ENCODE measurements around the gene CHST1. TPM values are rescaled to one million over a fixed set of nuclear protein-coding genes. Genes with fewer than 3 reads are reported as not detected.

Gene CHST1
- total RNA-seq, 1 donor from 2014 or later, result 4.9 TPM

DNA sequence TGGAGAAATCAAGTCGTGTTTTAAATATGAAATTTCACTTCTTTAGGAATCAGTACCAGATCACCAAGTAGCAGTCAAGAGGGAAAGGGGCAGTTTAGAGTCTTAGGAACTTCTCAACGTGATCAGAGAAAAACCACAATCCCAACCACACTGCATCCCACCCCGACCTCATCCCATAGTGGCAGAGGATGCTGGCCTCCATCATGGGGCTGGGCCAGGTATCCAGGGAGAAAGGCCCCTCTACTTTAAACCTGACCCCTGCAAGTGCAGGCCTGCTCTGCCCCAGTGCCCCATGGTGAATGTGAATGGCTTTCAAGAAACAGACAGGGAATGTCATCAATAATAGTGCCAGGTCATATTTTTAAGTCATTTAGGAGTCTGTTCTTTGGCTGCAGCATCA, 12.1 kb downstream of the CHST1 start:
- Histone ChIP-seq H3K9me3 (no peaks in the 10 kb centered on the region), H3K4me1 (peaks cover 5% of the 10 kb centered on the region), H3K27ac (no peak overlapping the region), H3K4me3 (no peak overlapping the region), H3K27me3 (peaks cover 33% of the 10 kb centered on the region), H3K36me3 (no peaks in the 10 kb centered on the region)
- ATAC-seq, result no peak
- peak; percentile 26 for DNase-seq
- TF ChIP-seq, protein P1, sequence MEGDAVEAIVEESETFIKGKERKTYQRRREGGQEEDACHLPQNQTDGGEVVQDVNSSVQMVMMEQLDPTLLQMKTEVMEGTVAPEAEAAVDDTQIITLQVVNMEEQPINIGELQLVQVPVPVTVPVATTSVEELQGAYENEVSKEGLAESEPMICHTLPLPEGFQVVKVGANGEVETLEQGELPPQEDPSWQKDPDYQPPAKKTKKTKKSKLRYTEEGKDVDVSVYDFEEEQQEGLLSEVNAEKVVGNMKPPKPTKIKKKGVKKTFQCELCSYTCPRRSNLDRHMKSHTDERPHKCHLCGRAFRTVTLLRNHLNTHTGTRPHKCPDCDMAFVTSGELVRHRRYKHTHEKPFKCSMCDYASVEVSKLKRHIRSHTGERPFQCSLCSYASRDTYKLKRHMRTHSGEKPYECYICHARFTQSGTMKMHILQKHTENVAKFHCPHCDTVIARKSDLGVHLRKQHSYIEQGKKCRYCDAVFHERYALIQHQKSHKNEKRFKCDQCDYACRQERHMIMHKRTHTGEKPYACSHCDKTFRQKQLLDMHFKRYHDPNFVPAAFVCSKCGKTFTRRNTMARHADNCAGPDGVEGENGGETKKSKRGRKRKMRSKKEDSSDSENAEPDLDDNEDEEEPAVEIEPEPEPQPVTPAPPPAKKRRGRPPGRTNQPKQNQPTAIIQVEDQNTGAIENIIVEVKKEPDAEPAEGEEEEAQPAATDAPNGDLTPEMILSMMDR (IDR thresholded peaks at IDR 0.05), result no peak
- intact Hi-C loops (cut with DNase I), result no loop called here

DNA sequence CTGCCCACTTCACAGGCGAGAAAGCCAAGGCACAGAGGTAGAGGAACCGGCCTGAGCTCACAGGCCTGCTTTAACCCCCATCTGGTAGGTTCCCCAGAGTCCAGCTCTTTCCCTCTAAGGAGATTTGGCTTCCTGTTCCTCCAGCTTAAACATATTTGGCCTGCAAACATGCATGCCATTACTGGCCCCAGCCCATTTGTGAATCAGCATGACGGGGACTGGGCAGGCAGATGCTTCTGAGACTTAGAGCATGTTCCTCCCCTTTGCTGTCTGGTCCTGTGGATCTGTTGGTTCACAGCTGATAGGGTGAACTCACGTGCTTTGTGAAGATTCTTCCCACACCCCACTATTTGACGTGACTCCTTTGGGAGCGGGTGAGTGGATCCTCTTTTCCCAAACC, 12.6 kb downstream of the CHST1 start:
- intact Hi-C loops (cut with DNase I), result no loop called here
- TF ChIP-seq, protein P1 (IDR thresholded peaks at IDR 0.05), result no peak
- no peak for ATAC-seq
- peaks cover 1% of the 10 kb centered on the region for H3K4me1 ChIP-seq
- H3K4me3 ChIP-seq, result no peak overlapping the region
- H3K9me3 ChIP-seq, result no peaks in the 10 kb centered on the region
- no peaks in the 10 kb centered on the region for H3K36me3 ChIP-seq
- no peak overlapping the region for H3K27ac ChIP-seq
- peaks cover 33% of the 10 kb centered on the region for H3K27me3 ChIP-seq
- peak; percentile 26 for DNase-seq

DNA sequence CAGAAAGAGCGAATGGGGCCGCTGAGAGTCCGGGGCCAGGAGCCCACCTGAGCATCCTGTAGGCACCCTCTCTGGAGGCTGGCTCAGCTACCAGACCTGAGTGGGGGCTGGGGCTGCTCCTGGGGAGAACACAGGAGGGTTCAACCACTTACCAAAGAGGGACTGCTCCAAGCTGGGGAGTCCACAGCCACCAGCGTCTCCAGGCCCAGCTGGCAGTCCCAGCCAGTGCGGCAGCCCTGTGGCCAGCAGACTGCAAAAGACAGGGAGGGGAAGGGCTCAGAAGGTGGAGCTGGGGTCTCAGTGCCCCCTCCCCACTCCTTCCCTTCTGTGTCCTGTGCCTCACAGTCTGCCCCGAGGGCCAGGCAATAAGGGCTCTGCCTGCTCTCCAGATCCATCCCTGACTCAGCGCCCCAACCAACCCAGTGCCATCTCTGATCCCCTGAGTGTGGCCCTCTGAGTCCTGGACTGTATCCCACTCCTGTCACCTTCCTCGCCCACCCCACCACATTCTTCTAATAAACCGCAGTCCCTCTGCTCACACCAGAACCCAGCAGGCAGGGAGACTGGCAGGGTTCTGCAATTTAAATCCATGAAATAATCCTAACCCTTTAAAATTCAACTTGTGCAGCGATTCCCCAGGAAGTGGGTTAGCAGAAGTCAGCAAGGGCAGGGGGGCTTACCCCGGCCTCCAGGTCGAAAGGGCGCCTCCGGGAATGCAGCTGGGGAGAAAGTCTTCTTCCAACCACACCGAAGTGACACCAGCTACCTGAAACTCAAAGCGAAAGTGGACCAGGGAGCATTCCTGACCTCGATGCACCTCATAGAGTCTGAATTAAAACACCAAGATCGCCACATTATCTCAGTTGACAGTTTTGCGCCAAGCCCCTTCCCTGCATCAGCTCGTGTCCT, 13.3 kb downstream of the CHST1 start:
- intact Hi-C loops (cut with DNase I), result no loop called here
- ATAC-seq (no peak), DNase-seq (peak; percentile 55)
- Histone ChIP-seq H3K9me3 (no peaks in the 10 kb centered on the region), H3K27me3 (peaks cover 29% of the 10 kb centered on the region), H3K27ac (no peak overlapping the region), H3K4me3 (no peak overlapping the region), H3K36me3 (no peaks in the 10 kb centered on the region), H3K4me1 (no peaks in the 10 kb centered on the region)
- TF ChIP-seq, protein P1 (IDR thresholded peaks at IDR 0.05), result no peak

DNA sequence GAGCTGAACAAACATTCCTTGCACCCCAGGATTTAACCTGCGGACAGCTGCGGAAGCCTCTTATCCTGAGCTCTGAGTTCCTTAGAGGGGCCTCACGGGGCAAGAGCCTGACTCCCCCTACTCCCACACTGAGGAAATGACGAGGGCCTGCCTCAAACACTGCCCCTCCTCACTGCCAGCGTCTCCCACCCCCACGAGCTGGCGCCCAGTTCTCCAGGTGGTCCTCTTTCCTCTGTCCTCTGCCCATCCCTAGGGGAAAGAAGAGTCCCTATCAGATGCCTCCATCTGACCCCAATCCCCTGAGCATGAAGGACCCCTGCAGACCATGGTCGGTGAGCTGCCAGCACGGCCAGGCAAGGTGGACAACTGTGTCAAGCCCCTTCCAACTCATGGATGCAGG, 14.3 kb downstream of the CHST1 start:
- Histone ChIP-seq H3K27ac (no peak overlapping the region), H3K36me3 (no peaks in the 10 kb centered on the region), H3K27me3 (peaks cover 26% of the 10 kb centered on the region), H3K4me3 (no peak overlapping the region), H3K9me3 (no peaks in the 10 kb centered on the region), H3K4me1 (no peaks in the 10 kb centered on the region)
- TF ChIP-seq, protein P1 (IDR thresholded peaks at IDR 0.05), result no peak
- peak; percentile 16 for DNase-seq
- intact Hi-C loops (cut with DNase I), result no loop called here
- no peak for ATAC-seq

DNA sequence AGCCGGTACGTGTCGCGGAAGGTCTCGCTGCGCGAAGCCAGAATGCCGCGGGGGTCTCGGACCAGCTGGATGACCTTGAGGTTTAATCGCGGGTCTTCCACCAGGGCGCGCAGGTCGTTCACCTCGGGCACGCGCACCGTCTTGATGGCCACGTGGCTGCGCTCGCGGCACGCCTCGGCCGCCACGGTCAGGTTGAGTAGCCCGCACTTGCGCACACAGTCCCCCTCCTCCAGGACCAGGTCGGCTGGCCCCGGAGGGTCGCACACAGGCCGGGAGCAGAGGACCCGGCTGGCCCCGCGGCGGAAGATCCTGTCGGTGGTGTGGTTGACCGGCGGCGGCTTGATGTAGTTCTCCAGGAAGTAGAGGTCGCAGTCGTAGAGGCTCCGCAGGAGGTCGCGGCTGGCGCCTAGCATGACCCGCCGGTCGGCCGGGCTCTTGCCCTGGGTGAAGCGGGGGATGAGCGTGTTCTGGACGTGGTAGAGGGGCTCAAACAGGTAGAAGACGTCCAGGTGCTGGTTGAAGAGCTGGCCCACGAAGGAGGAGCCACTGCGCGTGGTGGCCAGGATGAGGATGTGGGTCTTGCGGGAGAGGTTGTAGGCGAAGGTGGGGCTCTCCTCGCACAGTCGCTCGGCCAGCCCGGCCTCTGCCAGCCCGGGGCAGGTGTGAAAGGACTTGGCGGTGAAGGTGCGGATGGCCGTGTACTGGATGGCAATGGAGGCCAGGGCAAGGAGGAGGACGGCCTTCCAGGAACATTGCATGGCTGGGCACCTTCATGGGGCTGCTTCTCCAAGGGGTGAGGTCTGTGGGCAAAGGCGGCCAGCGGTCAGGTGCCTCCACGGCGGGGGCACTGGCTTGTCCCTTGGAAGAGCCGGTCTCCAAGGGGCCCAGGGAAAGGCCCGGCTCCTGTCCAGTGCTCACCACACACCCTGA, 15.0 kb downstream of the CHST1 start:
- ATAC-seq (no peak), DNase-seq (peak; percentile 48)
- Histone ChIP-seq H3K9me3 (no peaks in the 10 kb centered on the region), H3K27me3 (peaks cover 20% of the 10 kb centered on the region), H3K36me3 (no peaks in the 10 kb centered on the region), H3K4me3 (no peak overlapping the region), H3K27ac (no peak overlapping the region), H3K4me1 (no peaks in the 10 kb centered on the region)
- intact Hi-C loops (cut with DNase I), result no loop called here
- TF ChIP-seq, protein P1 (IDR thresholded peaks at IDR 0.05), result no peak
